Ovary (tissue), 3 donors: Measurements from ENCODE around the gene GPS1.

Source experiments
- CTCF ChIP-seq, 3 donors: fragments of 450-650 bp in 2 of 3; fragments of 200-600 bp in 1 of 3; IDR thresholded peaks; one replicate each; pipeline versions ENCODE4 v1.5.1 to v1.8.0; 2016 to 2022; ENCODE audit warnings: antibody characterized with exemption in 3 of 3, mild to moderate bottlenecking in 1 of 3
- EP300 ChIP-seq: sonication (generic); formaldehyde crosslinking; IDR thresholded peaks from one replicate; pipeline ENCODE4 v1.6.1; 2017; ENCODE audit warnings: antibody characterized with exemption
- POLR2A ChIP-seq: fragments of 450-650 bp; IDR thresholded peaks from one replicate; pipeline ENCODE4 v1.6.1; 2017; ENCODE audit warnings: antibody characterized with exemption, mild to moderate bottlenecking, moderate library complexity
- donor health status: DM: no; HTN: no; CAD: no.

DNA sequence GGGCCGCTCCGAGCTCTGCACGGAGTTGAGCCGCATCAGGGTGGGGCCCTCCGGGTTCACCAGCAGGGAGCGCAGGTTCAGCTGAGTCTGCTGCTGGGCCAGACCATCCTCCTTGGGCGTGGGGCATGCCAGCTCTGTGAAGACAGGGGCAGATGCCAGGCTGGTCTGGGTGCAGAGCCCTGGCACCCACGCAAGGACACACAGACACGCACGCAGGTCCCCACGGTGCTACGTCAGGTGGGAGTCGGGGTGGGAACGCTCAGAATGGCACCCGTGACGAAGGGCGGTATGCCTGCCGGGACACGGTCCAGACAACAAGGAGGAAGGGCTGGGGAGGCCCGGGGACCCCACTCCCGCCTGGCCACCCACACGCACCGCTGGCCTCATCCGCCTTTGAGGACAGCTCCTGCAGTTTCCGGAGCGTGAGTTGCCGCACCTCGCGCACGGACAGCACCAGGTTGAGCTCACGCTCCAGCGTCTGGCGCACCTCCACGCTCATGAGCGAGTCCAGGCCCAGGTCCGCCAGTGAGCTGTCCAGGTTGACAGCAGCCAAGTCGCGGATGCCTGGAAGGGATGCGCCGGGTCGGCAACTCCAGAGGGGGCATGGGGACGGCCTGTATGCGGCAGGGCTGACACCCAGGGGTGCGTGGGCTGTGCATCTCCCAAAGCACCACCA lies 29.2 kb downstream of the GPS1 start:
- TF ChIP-seq EP300, result no peak
- TF ChIP-seq CTCF (IDR thresholded peaks at IDR 0.05), result no peak
- TF ChIP-seq POLR2A, result no peak
